Measurements from ENCODE around the gene RNF40.

RNF40 gene

GRCh38 chr16:30775392-30776188 is 13.5 kb downstream of the RNF40 start:
- peak; percentile 74 to 96 (median 88) for DNase-seq
- intact Hi-C loops (cut with DNase I), result no loop called here

- intact Hi-C loops (cut with DNase I), result no loop called here
- DNase-seq, result no peak
Measured at GRCh38 chr16:30777591-30778297, 15.6 kb downstream of the RNF40 start.

GRCh38 chr16:30778549-30779244 is 16.6 kb downstream of the RNF40 start:
- intact Hi-C loops (cut with DNase I), result no loop called here

GRCh38 chr16:30779596-30779995 is 17.5 kb downstream of the RNF40 start:
- intact Hi-C loops (cut with DNase I), result no loop called here
- no peak for DNase-seq

More at GRCh38 chr16:30778549-30779244, 16.6 kb downstream of the RNF40 start:
- DNase-seq, result no peak

GRCh38 chr16:30780021-30780420 is 17.9 kb downstream of the RNF40 start:
- DNase-seq, result no peak
- intact Hi-C loops (cut with DNase I), result no loop called here

GRCh38 chr16:30780549-30780948 is 18.4 kb downstream of the RNF40 start:
- no peak for DNase-seq
- intact Hi-C loops (cut with DNase I), result no loop called here

- intact Hi-C loops (cut with DNase I), result no loop called here
- no peak for DNase-seq
Measured at GRCh38 chr16:30782486-30783279, 20.6 kb downstream of the RNF40 start.

- intact Hi-C loops (cut with DNase I), result no loop called here
- no peak for DNase-seq
Measured at GRCh38 chr16:30783280-30784109, 21.4 kb downstream of the RNF40 start.

- DNase-seq, result no peak
- intact Hi-C loops (cut with DNase I), result no loop called here
Measured at GRCh38 chr16:30784215-30784614, 22.1 kb downstream of the RNF40 start.

- DNase-seq, result peak in 2 of 42 donors; percentile 30 to 33
- intact Hi-C loops (cut with DNase I), result loop anchor here (2.0 to 5.0 kb wide), 2 partner anchors 21 to 92 kb away; no protein-coding TSS in a partner anchor
Measured at GRCh38 chr16:30785126-30786106, 23.3 kb downstream of the RNF40 start.

GRCh38 chr16:30786115-30786935 is 24.2 kb downstream of the RNF40 start:
- intact Hi-C loops (cut with DNase I), result loop anchor here (2.0 to 5.0 kb wide), 2 partner anchors 20 to 91 kb away; no protein-coding TSS in a partner anchor
- DNase-seq, result peak in 22 of 42 donors; percentile 16 to 60 (median 25)

- DNase-seq, result peak; percentile 65 to 94 (median 84)
- intact Hi-C loops (cut with DNase I), result loop anchor here (2.0 to 5.0 kb wide), 2 partner anchors 20 to 90 kb away; no protein-coding TSS in a partner anchor
Measured at GRCh38 chr16:30786936-30787612, 25.0 kb downstream of the RNF40 start, which contains the start of gene ZNF629. Gene ZNF629, minus strand, starts transcription at chr16:30787205. Its CDS starts 2,723 bp downstream, at chr16:30784482.

GRCh38 chr16:30787613-30788378 is 25.7 kb downstream of the RNF40 start:
- no peak for DNase-seq

GRCh38 chr16:30793508-30794069 is 31.5 kb downstream of the RNF40 start:
- intact Hi-C loops (cut with DNase I), result no loop called here
- DNase-seq, result no peak

More at GRCh38 chr16:30787613-30788378, 25.7 kb downstream of the RNF40 start:
- intact Hi-C loops (cut with DNase I), result loop anchor here (2.0 to 5.0 kb wide), 2 partner anchors 19 to 90 kb away; no protein-coding TSS in a partner anchor
